Superior temporal gyrus (tissue), 1 donor: ENCODE data around the gene MTA3.
"Not testable (repeated sequence)": the region's sequence is repeated elsewhere in the genome, so short reads cannot be mapped to it uniquely, and the experiment has no call there.

Source experiments
- DNase-seq: peaks from one replicate; pipeline ENCODE4 v3.0.0-alpha.2; 2016; ENCODE audit errors: extremely low spot score

MTA3 gene

GRCh38 chr2:42568401-42569115 is at the start of gene MTA3:
Gene MTA3 (plus strand): TSS chr2:42568632. CDS start chr2:42568746, 114 bp downstream.
- no peak for DNase-seq

- DNase-seq, result no peak
Measured at GRCh38 chr2:42519624-42520023, 48.8 kb upstream of the MTA3 start.

GRCh38 chr2:42522035-42522434 is 46.4 kb upstream of the MTA3 start:
- DNase-seq, result no peak

- no peak for DNase-seq
Measured at GRCh38 chr2:42523341-42523740, 45.1 kb upstream of the MTA3 start.

- no peak for DNase-seq
Measured at GRCh38 chr2:42532397-42532796, 36.0 kb upstream of the MTA3 start.

GRCh38 chr2:42537493-42537892 is 30.9 kb upstream of the MTA3 start:
- no peak for DNase-seq

- DNase-seq, result no peak
Measured at GRCh38 chr2:42542871-42543270, 25.6 kb upstream of the MTA3 start.

GRCh38 chr2:42545023-42545721 is 23.3 kb upstream of the MTA3 start:
- no peak for DNase-seq

GRCh38 chr2:42545841-42546390 is 22.5 kb upstream of the MTA3 start:
- DNase-seq, result no peak

- peak; percentile 19 for DNase-seq
Measured at GRCh38 chr2:42547014-42547413, 21.4 kb upstream of the MTA3 start.

GRCh38 chr2:42547446-42548295 is 20.8 kb upstream of the MTA3 start:
- DNase-seq, result no peak

- DNase-seq, result no peak
Measured at GRCh38 chr2:42550870-42551269, 17.6 kb upstream of the MTA3 start.

GRCh38 chr2:42554392-42554791 is 14.0 kb upstream of the MTA3 start:
- no peak for DNase-seq

- DNase-seq, result no peak
Measured at GRCh38 chr2:42556315-42556890, 12.0 kb upstream of the MTA3 start.

GRCh38 chr2:42557306-42557705 is 11.1 kb upstream of the MTA3 start:
- no peak for DNase-seq

GRCh38 chr2:42558827-42559226 is 9.6 kb upstream of the MTA3 start:
- no peak for DNase-seq

GRCh38 chr2:42560133-42560532 is 8.3 kb upstream of the MTA3 start:
- DNase-seq, result not testable (repeated sequence)

GRCh38 chr2:42560899-42561298 is 7.5 kb upstream of the MTA3 start:
- no peak for DNase-seq

- DNase-seq, result no peak
Measured at GRCh38 chr2:42562474-42563144, 5.8 kb upstream of the MTA3 start.

GRCh38 chr2:42566025-42566424 is 2.4 kb upstream of the MTA3 start:
- DNase-seq, result no peak

GRCh38 chr2:42566837-42567321 is 1.6 kb upstream of the MTA3 start:
- no peak for DNase-seq
